Common myeloid progenitor, CD34-positive (primary cell): Measurements from ENCODE around the gene DCAF8.

Source experiments
- CTCF ChIA-PET: fragments of 350-600 bp; sonication (Branson Sonifier 250); formaldehyde crosslinking; loops from one replicate; lab custom pipeline; 2021; ENCODE audit warnings: antibody characterized with exemption; lab: Charles Lee
- POLR2A ChIA-PET: fragments of 350-600 bp; sonication (Branson Sonifier 250); formaldehyde crosslinking; loops from one replicate; lab custom pipeline; 2021; ENCODE audit warnings: antibody characterized with exemption; lab: Charles Lee
- DNase-seq, 3 donors: peaks; one replicate each; pipeline versions ENCODE4 v3.0.0 to v3.0.0-alpha.2; 2013
- H3K27ac ChIP-seq, 2 experiments: 1 replicate in 1 of 2; 2 replicates in 1 of 2; pipeline ENCODE4 v1.7.0; 2013; ENCODE audit warnings: inconsistent platforms in 2 of 2, low read length in 2 of 2, mild to moderate bottlenecking in 2 of 2, low read depth in 1 of 2, moderate library complexity in 1 of 2; ENCODE audit not compliant: severe bottlenecking in 2 of 2, insufficient read depth in 1 of 2, poor library complexity in 1 of 2
- H3K27me3 ChIP-seq, 5 experiments: replicated peaks in 2 of 5; 1 replicate in 3 of 5; 2 replicates in 2 of 5; pipeline versions ENCODE4 v1.6.1 to v1.7.0; 2013; ENCODE audit warnings: low read length in 4 of 5, mild to moderate bottlenecking in 2 of 5, moderate library complexity in 2 of 5, inconsistent platforms in 1 of 5; ENCODE audit not compliant: insufficient read depth in 5 of 5, control insufficient read depth in 4 of 5
- H3K36me3 ChIP-seq, 4 experiments: 1 replicate in 2 of 4; 2 replicates in 2 of 4; pipeline versions ENCODE4 v1.6.1 to v1.7.0; 2013; ENCODE audit warnings: low read length in 3 of 4, control low read depth in 1 of 4, mild to moderate bottlenecking in 1 of 4; ENCODE audit not compliant: control insufficient read depth in 4 of 4, insufficient read depth in 4 of 4
- H3K4me1 ChIP-seq, 4 experiments: 1 replicate in 3 of 4; 2 replicates in 1 of 4; pipeline versions ENCODE4 v1.6.1 to v1.7.1; 2013; ENCODE audit warnings: low read length in 3 of 4, mild to moderate bottlenecking in 3 of 4, control low read depth in 1 of 4, inconsistent platforms in 1 of 4, moderate library complexity in 1 of 4; ENCODE audit not compliant: control insufficient read depth in 4 of 4, insufficient read depth in 4 of 4; ENCODE audit errors: control extremely low read depth in 1 of 4
- H3K4me3 ChIP-seq, 7 experiments: 1 replicate in 4 of 7; 2 replicates in 3 of 7; pipeline versions ENCODE4 v1.5.1 to v1.7.0; 2013; ENCODE audit warnings: mild to moderate bottlenecking in 7 of 7, low read length in 6 of 7, moderate library complexity in 6 of 7, inconsistent platforms in 2 of 7, low read depth in 2 of 7, control low read depth in 1 of 7; ENCODE audit not compliant: insufficient read depth in 4 of 7, control insufficient read depth in 1 of 7; ENCODE audit errors: extremely low read depth in 1 of 7
- H3K9me3 ChIP-seq, 5 experiments: 1 replicate in 4 of 5; 2 replicates in 1 of 5; pipeline versions ENCODE4 v1.6.1 to v1.7.1; 2013; ENCODE audit warnings: low read length in 4 of 5, mild to moderate bottlenecking in 2 of 5, inconsistent platforms in 1 of 5, low read depth in 1 of 5, moderate library complexity in 1 of 5; ENCODE audit not compliant: control insufficient read depth in 4 of 5, insufficient read depth in 2 of 5; ENCODE audit errors: control extremely low read depth in 1 of 5
- WGBS: methylation state at CpG from one replicate; pipeline ENCODE4 v1.1.5; 2013; ENCODE audit not compliant: insufficient coverage; 5-methylcytosine and 5-hydroxymethylcytosine counted together

DCAF8 gene

DNA sequence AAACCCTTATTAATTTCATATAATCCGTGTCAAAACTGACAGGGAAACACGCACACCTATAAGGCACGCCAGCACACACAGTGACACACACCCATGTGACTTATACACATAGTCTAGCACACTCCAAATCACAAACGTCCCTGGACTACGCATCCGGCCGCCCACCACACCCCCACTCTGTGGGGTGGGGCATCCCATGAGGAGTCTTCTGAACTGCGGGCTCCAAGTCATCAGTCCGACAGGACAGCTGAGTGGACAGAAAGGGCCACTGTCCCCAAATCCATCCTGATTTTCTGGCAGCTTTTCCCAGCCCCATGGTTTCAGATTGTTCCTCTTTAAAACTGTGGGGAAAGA lies 56.3 kb downstream of the DCAF8 start:
- DNase-seq, result peak; percentile 28 to 56 (median 29)
- POLR2A ChIA-PET, result no interaction called here
- Histone ChIP-seq H3K27me3 (no peaks in the 10 kb centered on the region), H3K4me3 (peak overlapping the region in 6 of 7 experiments; percentile 75 to 93 (median 88)), H3K9me3 (no peaks in the 10 kb centered on the region), H3K4me1 (peaks cover 7 to 27% (median 24%) of the 10 kb centered on the region in 4 experiments), H3K27ac (peak overlapping the region in 1 of 2 experiments; percentile 77), H3K36me3 (peaks cover 4 to 39% (median 15%) of the 10 kb centered on the region in 4 experiments)
- CTCF ChIA-PET, result interaction anchor here (0.7 to 13.9 kb wide), 3 partner anchors 14 to 46 kb away, joined by 3 to 95 read pairs (median 34); partner anchors contain the start of gene CASQ1
- WGBS, result 28% methylated on average over 9 of the region's 9 CpGs

DNA sequence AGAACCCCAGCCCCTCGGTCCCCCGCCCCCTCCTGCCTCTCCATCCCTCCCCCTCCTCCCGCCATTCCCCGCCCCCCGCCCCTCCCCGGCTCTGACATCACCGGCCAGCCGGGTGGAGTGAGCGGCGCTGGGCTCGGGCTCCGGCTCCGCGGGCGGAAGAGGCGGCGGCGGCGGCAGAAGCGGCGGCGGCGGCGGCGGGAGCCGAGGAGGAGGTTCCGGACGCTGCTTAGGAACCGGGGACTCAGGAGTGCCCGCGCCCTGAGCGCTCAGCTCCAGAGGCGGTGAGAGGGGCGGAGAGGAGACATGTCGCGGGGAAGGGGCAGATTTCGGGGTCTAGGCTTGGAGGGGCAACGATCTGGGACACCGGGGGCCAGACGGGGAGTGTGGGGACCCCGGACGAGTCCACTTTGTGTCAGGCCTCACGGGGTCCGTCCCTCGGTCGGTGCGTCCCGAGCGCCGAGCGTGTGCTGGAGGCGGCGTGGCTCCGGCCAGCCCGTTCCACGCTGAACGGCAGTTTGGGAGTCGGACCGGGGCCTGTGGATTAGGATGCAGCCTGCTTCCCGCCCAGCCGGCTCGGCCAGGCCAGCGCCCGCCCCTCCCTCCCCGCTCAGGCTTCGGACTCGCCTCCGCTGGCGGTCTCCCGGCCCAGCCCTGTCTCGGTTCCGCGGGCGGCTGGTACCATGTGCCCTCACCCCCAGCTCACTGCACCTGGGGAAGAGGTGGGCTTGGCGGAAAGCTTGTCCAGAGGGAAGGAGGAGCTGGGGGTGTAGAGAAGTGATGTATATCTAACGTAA lies 56.9 kb downstream of the DCAF8 start, which contains the start of gene PEA15:
Gene PEA15, plus strand, starts transcription at position 143 of the 794 bp plus-strand sequence. CDS start 6,161 bp downstream, outside the sequence.
- Histone ChIP-seq H3K4me3 (peak within 1 kb of the TSS; percentile 60 to 93 (median 87)), H3K9me3 (no peaks in the 10 kb centered on the region), H3K36me3 (peaks cover 4 to 34% (median 14%) of the 10 kb centered on the region in 4 experiments), H3K27ac (peak within 1 kb of the TSS in 1 of 2 experiments; percentile 77), H3K27me3 (no peaks in the 10 kb centered on the region), H3K4me1 (peaks cover 7 to 27% (median 24%) of the 10 kb centered on the region in 4 experiments)
- DNase-seq, result peak; percentile 53 to 73 (median 62)
- ChIA-PET CTCF (interaction anchor here (0.6 to 13.9 kb wide), 4 partner anchors 14 to 47 kb away, joined by 3 to 95 read pairs (median 18); partner anchors contain the start of gene CASQ1), POLR2A (no interaction called here)
- WGBS, result under 1% methylated on average over 53 of the region's 76 CpGs

DNA sequence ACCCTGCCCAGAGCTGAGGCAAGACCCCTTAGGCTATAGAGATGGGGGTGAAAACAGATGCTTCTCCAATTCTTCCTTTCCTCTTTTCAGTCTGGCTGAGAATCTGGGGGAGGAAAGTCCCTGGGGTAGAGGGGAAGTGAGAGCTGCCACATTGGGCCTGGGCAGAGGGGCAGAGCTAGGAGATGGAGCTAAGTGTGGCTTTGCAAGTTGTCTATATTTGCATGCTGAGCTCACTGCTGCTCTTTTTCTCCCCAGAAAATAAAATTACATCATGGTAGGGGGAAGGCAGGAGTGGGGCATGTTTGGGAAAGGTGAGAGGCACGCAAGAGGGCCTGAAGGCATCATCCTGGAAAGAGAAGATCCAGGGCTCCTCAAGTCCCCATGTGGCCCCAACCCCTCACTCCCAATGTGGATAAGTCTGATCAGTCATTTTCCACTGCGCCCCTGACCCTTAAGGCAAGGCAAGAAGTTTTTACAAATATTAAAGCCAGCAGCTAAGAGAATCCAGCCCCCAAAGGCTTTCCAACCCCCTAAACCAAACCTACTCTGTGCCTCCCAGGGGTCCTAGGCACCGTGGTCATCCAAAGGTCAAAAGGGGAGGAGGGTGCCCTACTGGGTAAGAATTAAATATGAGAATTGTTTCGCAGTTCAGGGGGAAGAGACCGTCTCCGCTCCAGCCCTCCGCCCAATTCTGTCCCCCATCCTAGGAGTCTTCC lies 57.7 kb downstream of the DCAF8 start:
- POLR2A ChIA-PET, result no interaction called here
- Histone ChIP-seq H3K36me3 (peaks cover 0 to 26% (median 13%) of the 10 kb centered on the region in 4 experiments), H3K9me3 (no peaks in the 10 kb centered on the region), H3K4me3 (peak overlapping the region in 6 of 7 experiments; percentile 43 to 89 (median 68)), H3K4me1 (peaks cover 7 to 27% (median 24%) of the 10 kb centered on the region in 4 experiments), H3K27me3 (no peaks in the 10 kb centered on the region), H3K27ac (peak overlapping the region in 1 of 2 experiments; percentile 67)
- WGBS, result 100% methylated on average over 1 of the region's 7 CpGs
- peak; percentile 20 to 74 (median 72) for DNase-seq
- CTCF ChIA-PET, result interaction anchor here (0.6 to 13.9 kb wide), 4 partner anchors 15 to 48 kb away, joined by 3 to 95 read pairs (median 4); partner anchors contain the start of gene CASQ1

DNA sequence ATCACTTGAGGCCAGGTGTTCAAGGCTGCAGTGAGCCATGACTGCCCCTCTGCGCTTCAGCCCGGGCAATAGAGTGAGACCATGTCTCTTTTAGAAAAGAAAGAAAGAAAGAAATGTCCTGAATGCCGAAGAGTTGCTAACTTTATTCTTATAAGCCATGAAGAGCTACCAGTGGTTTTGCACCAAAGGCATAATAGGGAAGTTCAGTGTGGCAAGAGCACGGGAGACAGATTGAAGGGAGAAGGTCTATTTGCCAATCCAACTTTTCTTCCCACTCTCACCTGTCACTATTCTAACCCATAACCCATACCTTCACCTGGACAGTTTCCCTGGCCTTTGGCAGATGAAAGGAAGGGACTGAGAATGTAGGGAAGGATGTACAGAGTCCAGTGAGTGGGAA lies 61.6 kb downstream of the DCAF8 start:
- Histone ChIP-seq H3K4me3 (no peak overlapping the region), H3K4me1 (peaks cover 2 to 17% (median 14%) of the 10 kb centered on the region in 4 experiments), H3K9me3 (no peaks in the 10 kb centered on the region), H3K27ac (no peak overlapping the region), H3K27me3 (no peaks in the 10 kb centered on the region), H3K36me3 (no peaks in the 10 kb centered on the region)
- CTCF ChIA-PET, result interaction anchor here (0.7 to 13.9 kb wide), 6 partner anchors 11 to 88 kb away, joined by 4 to 95 read pairs (median 6); partner anchors contain the start of gene CASQ1
- WGBS, result 100% methylated on average over 3 of the region's 4 CpGs
- DNase-seq, result no peak
- POLR2A ChIA-PET, result interaction anchor here (0.8 kb wide), 1 partner anchor 7 kb away, joined by 3 read pairs; no protein-coding TSS in a partner anchor

DNA sequence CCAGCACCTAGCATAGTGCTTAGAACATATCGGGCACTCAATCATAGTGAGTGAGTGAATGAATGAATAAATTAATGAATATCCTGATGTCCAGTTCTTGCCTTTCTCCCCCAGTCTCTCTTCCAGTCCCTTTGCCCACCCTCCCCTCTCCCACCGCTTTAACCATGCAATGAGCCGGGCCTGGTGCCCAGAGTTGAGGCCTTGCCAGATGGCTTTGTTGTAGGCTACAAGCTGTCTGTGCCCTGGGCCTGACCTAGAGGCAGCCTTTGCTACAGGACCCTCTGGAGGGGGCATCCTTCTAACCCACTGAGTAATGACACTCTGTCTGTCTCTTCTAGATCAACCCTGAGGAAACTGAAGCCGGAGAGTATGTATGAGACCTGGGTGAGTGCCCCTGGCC lies 65.1 kb downstream of the DCAF8 start:
- Histone ChIP-seq H3K27ac (no peak overlapping the region), H3K27me3 (peaks cover 0 to 2% (median 0%) of the 10 kb centered on the region in 5 experiments), H3K9me3 (no peaks in the 10 kb centered on the region), H3K4me1 (peaks cover 0 to 3% (median 0%) of the 10 kb centered on the region in 4 experiments), H3K4me3 (no peak overlapping the region), H3K36me3 (no peaks in the 10 kb centered on the region)
- ChIA-PET CTCF (interaction anchor here (1.4 to 1.5 kb wide), 2 partner anchors 21 to 96 kb away, joined by 4 to 5 read pairs; no protein-coding TSS in a partner anchor), POLR2A (no interaction called here)
- 100% methylated on average over 2 of the region's 4 CpGs for WGBS
- DNase-seq, result no peak

DNA sequence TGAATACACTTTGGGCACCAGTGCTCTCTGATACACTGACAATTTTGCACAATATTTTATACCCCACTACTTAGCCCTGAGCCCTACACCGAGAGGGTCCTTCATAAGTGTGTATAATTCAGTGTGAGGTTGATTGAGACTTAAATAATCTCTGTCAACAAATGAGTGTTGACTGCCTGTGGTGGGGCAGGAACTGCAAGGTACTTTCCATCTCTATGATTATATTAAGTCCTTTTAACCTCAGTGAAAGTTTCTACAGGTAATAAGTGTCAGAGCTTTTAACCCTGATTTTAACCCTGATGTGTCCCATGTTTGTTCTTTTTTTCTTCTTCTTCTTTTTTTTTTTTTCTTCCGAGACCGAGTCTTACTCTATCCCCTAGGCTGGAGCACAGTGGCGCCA lies 66.2 kb downstream of the DCAF8 start:
- no peaks in the 10 kb centered on the region for H3K36me3 ChIP-seq
- CTCF ChIA-PET, result interaction anchor here (0.6 to 2.3 kb wide), 8 partner anchors 8 to 137 kb away, joined by 3 to 16 read pairs (median 4); no protein-coding TSS in a partner anchor
- no CpG with 5 or more reads among the region's 4 CpGs for WGBS

More for the DNA sequence above, 66.2 kb downstream of the DCAF8 start:
- Histone ChIP-seq H3K4me1 (peaks cover 0 to 3% (median 0%) of the 10 kb centered on the region in 4 experiments), H3K9me3 (no peaks in the 10 kb centered on the region), H3K27me3 (peaks cover 0 to 2% (median 0%) of the 10 kb centered on the region in 5 experiments), H3K27ac (no peak overlapping the region), H3K4me3 (no peak overlapping the region)
- no peak for DNase-seq
- POLR2A ChIA-PET, result no interaction called here
